Uterus (tissue), 4 donors: ENCODE results near the gene MRC2. TPM values are rescaled to one million over a fixed set of nuclear protein-coding genes. Genes with fewer than 3 reads are reported as not detected.

Source experiments
- DNase-seq, 2 donors: peaks; one replicate each; pipeline ENCODE4 v3.0.0-alpha.2; 2019 to 2020
- H3K27ac ChIP-seq, 2 donors: fragments of 200-600 bp; sonication (generic); 1 replicate in 1 of 2; 2 replicates in 1 of 2; pipeline ENCODE4 v1.5.1; 2016 to 2018
- H3K27me3 ChIP-seq, 2 donors: fragments of 200-600 bp; sonication (generic); one replicate each; pipeline ENCODE4 v1.5.1; 2018 to 2019; ENCODE audit warnings: control low read depth in 1 of 2
- H3K36me3 ChIP-seq, 2 donors: fragments of 200-600 bp; sonication (generic); one replicate each; pipeline ENCODE4 v1.5.1; 2019; ENCODE audit warnings: control low read depth in 1 of 2
- H3K4me1 ChIP-seq, 2 donors: fragments of 200-600 bp; sonication (generic); one replicate each; pipeline ENCODE4 v1.5.1; 2018 to 2019; ENCODE audit warnings: control low read depth in 1 of 2
- H3K4me3 ChIP-seq, 2 donors: fragments of 200-600 bp; sonication (generic); 1 replicate in 1 of 2; 2 replicates in 1 of 2; pipeline ENCODE4 v1.5.1; 2018 to 2019; ENCODE audit warnings: mild to moderate bottlenecking in 1 of 2
- H3K9me3 ChIP-seq, 2 donors: fragments of 200-600 bp; sonication (generic); one replicate each; pipeline ENCODE4 v1.5.1; 2019; ENCODE audit warnings: control low read depth in 1 of 2
- CTCF ChIP-seq, 4 experiments: fragments of 200-600 bp in 2 of 4; fragments of 450-650 bp in 2 of 4; sonication (generic) in 2 of 4; IDR thresholded peaks; one replicate each; pipeline ENCODE4 v1.5.1; 2016 to 2019; ENCODE audit warnings: antibody characterized with exemption in 4 of 4, mild to moderate bottlenecking in 2 of 4, moderate library complexity in 1 of 4
- POLR2A ChIP-seq, 2 donors: fragments of 450-650 bp; IDR thresholded peaks; one replicate each; pipeline ENCODE4 v1.6.1; 2016; ENCODE audit warnings: antibody characterized with exemption in 2 of 2, mild to moderate bottlenecking in 1 of 2, moderate library complexity in 1 of 2
- intact Hi-C: fragments of 100-400 bp; cut with DNase I; formaldehyde crosslinking; loops from one replicate; pipeline ENCODE4 v1.15.1; 2023; ENCODE audit warnings: low total_unique reads
- total RNA-seq, 4 donors: library from RNA; depleted of rRNA in 3 of 4; stranded (reverse); fragments of >200 nt in 3 of 4; gene quantifications; one replicate each; pipeline versions ENCODE4 v1.1.0 to v1.2.4, GENCODE V29; 2014 to 2023
- donor health status: DM: yes; HTN: yes; CAD: no.

Gene MRC2
- total RNA-seq, 4 donors from 2014 or later: 30.7 to 273 (median 102) TPM

DNA sequence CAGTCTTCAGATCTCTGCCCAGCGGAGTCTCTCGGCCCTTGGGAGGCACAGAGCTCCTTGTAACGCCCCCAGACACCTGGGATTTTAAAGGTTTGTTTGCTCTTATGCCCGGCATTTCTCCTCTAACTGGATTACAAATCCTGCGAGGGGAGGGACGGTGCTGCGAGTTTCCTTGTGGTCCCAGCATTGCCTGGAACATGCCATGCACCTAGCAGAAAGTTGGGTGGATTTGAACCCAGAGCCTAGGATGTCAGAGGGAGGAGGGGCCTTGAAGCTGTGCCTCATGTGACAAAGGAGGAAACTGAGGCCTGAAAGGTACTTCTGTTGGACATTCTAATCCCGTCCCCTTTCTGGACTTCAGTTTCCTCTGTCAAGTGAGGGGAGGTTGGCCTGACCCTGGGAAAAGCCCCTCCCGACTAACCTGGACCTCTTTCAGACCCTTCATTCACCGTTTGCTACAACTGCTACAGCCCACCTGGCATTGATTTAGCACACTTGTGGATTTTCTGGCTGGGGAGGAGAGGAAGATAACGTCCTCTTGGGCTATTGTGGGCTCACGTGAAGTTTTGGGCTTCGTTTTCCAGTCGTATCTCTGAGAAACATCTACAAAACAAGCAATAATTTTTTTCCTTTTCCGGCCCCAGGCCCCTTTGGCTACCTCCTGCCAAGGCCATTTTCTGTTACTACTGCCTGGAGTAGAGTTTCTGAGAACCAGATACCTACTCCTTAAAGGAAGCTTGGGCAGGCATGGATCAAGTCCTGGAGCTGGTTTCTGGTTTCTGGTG is 30.9 kb downstream of the MRC2 start:
- H3K36me3 ChIP-seq: no peaks in the 10 kb centered on the region
- no peak for DNase-seq
- H3K4me1 ChIP-seq: peaks cover 0 to 16% of the 10 kb centered on the region in 2 donors
- intact Hi-C loops: no loop called here
- no peaks in the 10 kb centered on the region for H3K27me3 ChIP-seq
- H3K9me3 ChIP-seq: peaks cover 0 to 4% of the 10 kb centered on the region in 2 donors
- no peak overlapping the region for H3K4me3 ChIP-seq
- H3K27ac ChIP-seq: peak overlapping the region; percentile 20 to 60
- TF ChIP-seq POLR2A (IDR thresholded peaks at IDR 0.05) (no peak), CTCF (IDR thresholded peaks at IDR 0.05) (no peak)

- TF ChIP-seq POLR2A (IDR thresholded peaks at IDR 0.05): no peak
- TF ChIP-seq CTCF (IDR thresholded peaks at IDR 0.05): no peak
Measured at GRCh38 chr17:62660629-62661118, 33.2 kb downstream of the MRC2 start.

DNA sequence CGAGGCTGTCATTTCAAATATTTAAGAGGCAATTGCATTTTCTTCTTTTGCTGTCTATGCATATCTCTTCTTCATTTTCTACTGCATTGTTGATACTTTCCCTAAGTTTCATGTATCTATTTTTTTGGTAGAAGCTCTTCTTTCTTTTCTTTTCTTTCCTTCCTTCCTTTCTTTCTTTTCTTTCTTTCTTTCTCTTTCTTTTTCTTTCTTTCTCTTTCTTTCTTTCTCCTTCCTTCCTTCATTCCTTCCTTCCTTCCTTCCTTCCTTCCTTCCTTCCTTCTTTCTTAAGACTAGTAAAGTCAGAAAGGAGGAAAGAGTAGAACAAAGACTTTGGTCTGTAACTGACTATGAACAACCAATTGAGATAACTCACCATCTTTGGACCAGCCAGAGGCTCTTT is 33.9 kb downstream of the MRC2 start:
- no peak for TF ChIP-seq POLR2A (IDR thresholded peaks at IDR 0.05)
- no peak for TF ChIP-seq CTCF (IDR thresholded peaks at IDR 0.05)
- no peak overlapping the region for H3K27ac ChIP-seq
- intact Hi-C loops: no loop called here

More at GRCh38 chr17:62660629-62661118, 33.2 kb downstream of the MRC2 start:
- Histone ChIP-seq H3K27ac (no peak overlapping the region), H3K4me1 (peaks cover 0 to 5% of the 10 kb centered on the region in 2 donors), H3K9me3 (peaks cover 0 to 4% of the 10 kb centered on the region in 2 donors), H3K36me3 (no peaks in the 10 kb centered on the region), H3K4me3 (no peak overlapping the region), H3K27me3 (no peaks in the 10 kb centered on the region)
- DNase-seq: no peak
- intact Hi-C loops: no loop called here

DNA sequence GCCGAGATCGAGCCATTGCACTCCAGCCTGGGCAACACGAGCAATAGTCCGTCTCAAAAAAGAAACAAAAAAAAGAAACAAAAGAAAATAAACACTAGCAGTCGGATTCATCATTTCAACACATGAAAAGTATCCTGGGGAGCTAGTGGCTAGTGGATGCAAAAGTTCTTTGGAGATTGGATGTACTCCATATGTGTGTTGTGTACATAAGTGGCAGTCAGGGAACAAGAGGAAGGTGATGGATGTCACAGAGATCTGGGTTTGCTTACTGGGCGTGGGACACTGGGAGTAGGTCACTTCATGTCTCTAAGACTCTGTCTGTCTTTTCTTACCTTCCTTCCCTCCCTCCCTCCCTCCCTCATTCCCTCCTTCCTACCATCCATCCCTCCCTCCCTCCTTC is 35.4 kb downstream of the MRC2 start:
- intact Hi-C loops: no loop called here
- Histone ChIP-seq H3K27me3 (no peaks in the 10 kb centered on the region), H3K36me3 (no peaks in the 10 kb centered on the region), H3K27ac (no peak overlapping the region), H3K4me3 (no peak overlapping the region), H3K4me1 (no peaks in the 10 kb centered on the region), H3K9me3 (peaks cover 0 to 4% of the 10 kb centered on the region in 2 donors)
- DNase-seq: no peak
- TF ChIP-seq POLR2A (IDR thresholded peaks at IDR 0.05): no peak
- no peak for TF ChIP-seq CTCF (IDR thresholded peaks at IDR 0.05)

More for the DNA sequence above, 33.9 kb downstream of the MRC2 start:
- no peak for DNase-seq
- Histone ChIP-seq H3K27me3 (no peaks in the 10 kb centered on the region), H3K4me3 (no peak overlapping the region), H3K36me3 (no peaks in the 10 kb centered on the region), H3K9me3 (peaks cover 0 to 4% of the 10 kb centered on the region in 2 donors), H3K4me1 (peaks cover 0 to 5% of the 10 kb centered on the region in 2 donors)

DNA sequence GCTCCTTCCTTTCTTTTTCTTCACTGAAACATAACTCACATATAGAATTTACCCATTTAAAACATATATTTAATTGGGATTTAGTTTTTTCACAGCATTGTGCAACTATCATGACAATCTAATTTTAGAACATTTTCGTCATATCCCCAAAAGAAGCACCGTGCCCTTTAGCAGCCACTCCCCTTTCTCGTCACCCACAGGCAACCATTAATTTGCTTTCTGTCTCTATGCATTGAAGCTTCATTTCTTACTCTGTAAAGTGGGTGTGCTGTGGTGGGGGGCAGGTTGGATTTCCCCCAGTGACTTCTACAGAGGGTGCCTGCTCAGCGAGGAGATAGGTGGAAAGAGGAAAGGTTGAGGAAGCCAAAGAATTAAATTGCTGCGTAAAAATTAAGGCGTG is 35.8 kb downstream of the MRC2 start:
- TF ChIP-seq POLR2A (IDR thresholded peaks at IDR 0.05): no peak
- no peak for TF ChIP-seq CTCF (IDR thresholded peaks at IDR 0.05)
- H3K4me1 ChIP-seq: no peaks in the 10 kb centered on the region
- intact Hi-C loops: no loop called here
- H3K27me3 ChIP-seq: no peaks in the 10 kb centered on the region
- DNase-seq: no peak
- peaks cover 0 to 4% of the 10 kb centered on the region in 2 donors for H3K9me3 ChIP-seq
- no peak overlapping the region for H3K27ac ChIP-seq
- H3K36me3 ChIP-seq: no peaks in the 10 kb centered on the region
- H3K4me3 ChIP-seq: no peak overlapping the region
